WTC11 (cell line): ENCODE measurements around the gene RBBP6.

Source experiments
- CREB1 ChIP-seq: sonication (generic); formaldehyde crosslinking; IDR thresholded peaks from 2 replicates; pipeline ENCODE4 v1.8.0; 2023; ENCODE audit warnings: mild to moderate bottlenecking, missing genetic modification reagents
- CTCF ChIP-seq: fragments of 200-600 bp; IDR thresholded peaks from 2 replicates; pipeline ENCODE4 v1.8.0; 2022; ENCODE audit warnings: antibody characterized with exemption
- HMGXB4 ChIP-seq: sonication (generic); formaldehyde crosslinking; IDR thresholded peaks from 2 replicates; pipeline ENCODE4 v1.8.1; 2023; ENCODE audit warnings: mild to moderate bottlenecking, moderate library complexity, missing genetic modification reagents
- KAT7 ChIP-seq: sonication (generic); formaldehyde crosslinking; IDR thresholded peaks from 2 replicates; pipeline ENCODE4 v1.8.1; 2023; ENCODE audit warnings: missing genetic modification reagents, mild to moderate bottlenecking, borderline replicate concordance
- ZBTB43 ChIP-seq: sonication (generic); formaldehyde crosslinking; IDR thresholded peaks from 2 replicates; pipeline ENCODE4 v1.8.1; 2023; ENCODE audit warnings: mild to moderate bottlenecking, missing genetic modification reagents
- ZNF138 ChIP-seq: sonication (generic); formaldehyde crosslinking; conservative IDR thresholded peaks from 2 replicates; pipeline ENCODE4 v1.8.1; 2022; ENCODE audit warnings: mild to moderate bottlenecking, moderate library complexity, missing genetic modification reagents
- ZNF232 ChIP-seq: sonication (generic); formaldehyde crosslinking; IDR thresholded peaks from 2 replicates; pipeline ENCODE4 v1.8.0; 2022; ENCODE audit warnings: mild to moderate bottlenecking, missing genetic modification reagents
- TF ChIP-seq, protein P1 (sequence below): sonication (generic); formaldehyde crosslinking; IDR thresholded peaks from 2 replicates; pipeline ENCODE4 v1.8.0; 2022; ENCODE audit warnings: mild to moderate bottlenecking, missing genetic modification reagents
- TF ChIP-seq, protein P2 (sequence below): sonication (generic); formaldehyde crosslinking; IDR thresholded peaks from 2 replicates; pipeline ENCODE4 v1.8.1; 2023; ENCODE audit warnings: mild to moderate bottlenecking, missing genetic modification reagents, moderate library complexity

- TF ChIP-seq, protein P1, sequence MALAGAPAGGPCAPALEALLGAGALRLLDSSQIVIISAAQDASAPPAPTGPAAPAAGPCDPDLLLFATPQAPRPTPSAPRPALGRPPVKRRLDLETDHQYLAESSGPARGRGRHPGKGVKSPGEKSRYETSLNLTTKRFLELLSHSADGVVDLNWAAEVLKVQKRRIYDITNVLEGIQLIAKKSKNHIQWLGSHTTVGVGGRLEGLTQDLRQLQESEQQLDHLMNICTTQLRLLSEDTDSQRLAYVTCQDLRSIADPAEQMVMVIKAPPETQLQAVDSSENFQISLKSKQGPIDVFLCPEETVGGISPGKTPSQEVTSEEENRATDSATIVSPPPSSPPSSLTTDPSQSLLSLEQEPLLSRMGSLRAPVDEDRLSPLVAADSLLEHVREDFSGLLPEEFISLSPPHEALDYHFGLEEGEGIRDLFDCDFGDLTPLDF (CRISPR knock-in tag) = no peak
- TF ChIP-seq, protein P2, sequence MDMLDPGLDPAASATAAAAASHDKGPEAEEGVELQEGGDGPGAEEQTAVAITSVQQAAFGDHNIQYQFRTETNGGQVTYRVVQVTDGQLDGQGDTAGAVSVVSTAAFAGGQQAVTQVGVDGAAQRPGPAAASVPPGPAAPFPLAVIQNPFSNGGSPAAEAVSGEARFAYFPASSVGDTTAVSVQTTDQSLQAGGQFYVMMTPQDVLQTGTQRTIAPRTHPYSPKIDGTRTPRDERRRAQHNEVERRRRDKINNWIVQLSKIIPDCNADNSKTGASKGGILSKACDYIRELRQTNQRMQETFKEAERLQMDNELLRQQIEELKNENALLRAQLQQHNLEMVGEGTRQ = no peak
- TF ChIP-seq CTCF = no peak
- TF ChIP-seq HMGXB4 = no peak
- no peak for TF ChIP-seq ZNF138 (CRISPR knock-in tag)
- TF ChIP-seq ZNF232 (CRISPR knock-in tag) = no peak
- no peak for TF ChIP-seq KAT7
- TF ChIP-seq ZBTB43 = no peak
- TF ChIP-seq CREB1 (CRISPR knock-in tag) = no peak
These were observed 16.0 kb downstream of the RBBP6 start for GRCh38 chr16:24555346-24555872.
